Activated T-helper 1 cell treated with anti-CD3 and anti-CD28 coated beads, Interleukin-12 subunit alpha, Interleukin-12 subunit beta, Interleukin-2, Interleukin-4 antibody, amounts not matched to agents 30 ng/mL and 10 ng/mL and 1 ng/mL, durations not matched to agents 14 hours and 24 hours and 36 hours (primary cell): ENCODE results near the gene TMEM245. TPM values are rescaled to one million over a fixed set of nuclear protein-coding genes. Genes with fewer than 3 reads are reported as not detected.
"Not testable (repeated sequence)": the region's sequence is repeated elsewhere in the genome, so short reads cannot be mapped to it uniquely, and the experiment has no call there.

Experiments used
- DNase-seq: peaks from one replicate; pipeline ENCODE4 v3.0.0; 2021; ENCODE audit warnings: low spot score
- H3K27ac Mint-ChIP-seq: one replicate; pipeline ENCODE4 v1.8.0; 2021; ENCODE audit warnings: mild to moderate bottlenecking, mixed read lengths
- H3K27me3 Mint-ChIP-seq: one replicate; pipeline ENCODE4 v1.8.0; 2022; ENCODE audit warnings: mild to moderate bottlenecking, moderate library complexity, mixed read lengths; ENCODE audit not compliant: insufficient read depth
- H3K36me3 Mint-ChIP-seq: one replicate; pipeline ENCODE4 v1.8.0; 2021; ENCODE audit warnings: low read depth, mixed read lengths
- H3K4me1 Mint-ChIP-seq: one replicate; pipeline ENCODE4 v1.8.0; 2021; ENCODE audit warnings: low read depth, mixed read lengths
- H3K4me3 Mint-ChIP-seq: one replicate; pipeline ENCODE4 v1.8.0; 2021; ENCODE audit warnings: mild to moderate bottlenecking, moderate library complexity, mixed read lengths
- H3K9me3 Mint-ChIP-seq: one replicate; pipeline ENCODE4 v1.8.0; 2021; ENCODE audit warnings: mixed read lengths
- intact Hi-C: fragments of 100-400 bp; cut with micrococcal nuclease; formaldehyde crosslinking; loops from one replicate; pipeline ENCODE4 v1.15.1; 2024
- total RNA-seq: library from RNA; stranded (reverse); gene quantifications from 2 replicates; pipeline ENCODE4 v1.2.3, GENCODE V29; 2022

Gene TMEM245
- total RNA-seq, 1 donor from 2014 or later = 26.9 TPM

DNA sequence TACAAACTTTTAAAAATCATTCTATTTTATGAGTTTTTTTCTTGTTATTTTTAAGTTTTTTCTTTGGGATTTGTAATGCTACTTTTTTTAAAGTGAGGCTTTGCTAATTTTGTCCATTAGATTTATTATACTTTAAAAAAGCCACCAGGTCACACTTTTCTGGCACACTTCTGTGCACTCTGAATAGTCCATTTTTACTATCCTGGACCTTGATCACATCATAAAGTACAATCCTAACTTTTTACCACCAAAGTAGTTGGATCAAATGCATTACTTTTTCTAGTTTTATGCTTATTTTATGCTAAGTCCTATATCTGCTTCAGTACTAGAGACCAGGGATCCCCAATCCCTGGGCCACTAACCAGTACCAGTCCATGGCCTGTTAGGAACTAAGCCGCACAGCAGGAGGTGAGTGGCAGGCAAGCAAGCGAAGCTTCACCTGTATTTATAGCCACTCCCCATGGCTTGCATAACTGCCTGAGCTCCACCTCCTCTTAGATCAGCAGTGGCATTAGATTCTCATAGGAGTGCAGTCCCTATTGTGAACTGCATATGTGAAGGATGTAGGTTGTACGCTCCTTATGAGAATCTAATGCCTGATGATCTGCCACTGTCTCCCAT lies 31.3 kb upstream of the TMEM245 start:
- Mint-ChIP-seq H3K36me3 (no peaks in the 10 kb centered on the region), H3K9me3 (peaks cover 15% of the 10 kb centered on the region), H3K27me3 (peaks cover 8% of the 10 kb centered on the region), H3K4me1 (no peaks in the 10 kb centered on the region), H3K27ac (no peak overlapping the region), H3K4me3 (no peak overlapping the region)
- DNase-seq = no peak
- intact Hi-C loops = no loop called here

DNA sequence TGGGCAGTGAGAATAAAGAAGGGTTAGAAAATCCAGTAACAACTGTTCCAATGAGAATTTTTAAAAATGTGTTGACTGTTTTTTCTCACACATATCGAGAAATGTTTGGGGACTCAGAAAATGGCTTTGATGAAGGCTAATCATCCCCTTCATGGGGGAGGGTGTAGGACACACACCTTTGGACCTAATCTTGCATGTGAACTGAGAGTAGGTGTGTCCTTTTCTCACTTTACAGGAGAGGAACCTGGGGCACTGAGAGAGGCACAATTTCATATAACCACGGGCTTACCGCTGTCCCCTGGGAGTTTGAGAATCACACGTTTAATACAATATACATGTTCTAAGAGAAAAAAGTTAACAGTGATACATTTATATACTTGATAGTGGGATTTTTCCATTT lies 30.0 kb upstream of the TMEM245 start:
- no peak for DNase-seq
- no peaks in the 10 kb centered on the region for H3K4me1 Mint-ChIP-seq
- no peak overlapping the region for H3K4me3 Mint-ChIP-seq
- no peak overlapping the region for H3K27ac Mint-ChIP-seq
- no peaks in the 10 kb centered on the region for H3K36me3 Mint-ChIP-seq
- intact Hi-C loops = no loop called here
- peaks cover 11% of the 10 kb centered on the region for H3K27me3 Mint-ChIP-seq
- H3K9me3 Mint-ChIP-seq = peaks cover 15% of the 10 kb centered on the region

DNA sequence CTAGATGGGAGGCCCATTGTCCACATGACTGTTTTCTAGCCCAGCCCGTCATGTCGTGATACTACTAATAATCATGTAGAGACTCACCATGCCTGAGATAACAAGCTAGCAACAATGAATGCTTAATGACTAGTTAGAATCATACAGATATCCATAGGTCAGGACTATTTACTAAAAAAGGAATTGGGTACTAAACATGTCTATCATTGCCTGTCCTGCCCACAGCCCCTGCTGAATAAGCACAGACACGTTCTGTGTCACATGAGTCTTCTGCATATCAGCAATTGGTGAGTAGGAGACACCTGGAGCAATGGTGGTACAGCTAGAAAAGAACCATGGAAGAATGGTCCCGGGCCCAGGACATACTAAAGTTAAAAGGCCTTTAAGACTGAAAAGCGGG lies 29.3 kb upstream of the TMEM245 start:
- H3K9me3 Mint-ChIP-seq = peaks cover 9% of the 10 kb centered on the region
- H3K4me3 Mint-ChIP-seq = no peak overlapping the region
- intact Hi-C loops = no loop called here
- H3K27ac Mint-ChIP-seq = no peak overlapping the region
- peaks cover 2% of the 10 kb centered on the region for H3K4me1 Mint-ChIP-seq
- H3K27me3 Mint-ChIP-seq = peaks cover 11% of the 10 kb centered on the region
- no peaks in the 10 kb centered on the region for H3K36me3 Mint-ChIP-seq
- DNase-seq = no peak

DNA sequence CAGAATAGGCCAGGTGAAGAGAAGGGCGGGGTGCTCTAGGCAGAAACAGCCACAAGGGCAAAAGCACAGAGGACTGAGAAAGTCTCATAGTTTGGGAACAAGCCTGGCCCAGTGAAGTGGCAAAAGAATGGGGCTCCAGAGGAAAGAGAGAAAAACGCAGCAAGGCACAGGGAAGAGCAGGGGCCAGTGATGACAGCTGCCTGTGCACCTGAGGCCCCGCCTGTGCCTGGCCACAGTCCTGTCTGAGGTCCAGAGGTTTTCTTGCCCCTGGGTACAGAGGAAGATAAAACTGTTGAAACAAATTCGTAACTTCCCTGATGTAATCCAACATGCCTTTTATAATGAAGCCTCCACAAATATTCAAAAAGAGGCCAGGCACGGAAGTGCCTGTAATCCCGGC lies 25.3 kb upstream of the TMEM245 start:
- no peak for DNase-seq
- intact Hi-C loops = no loop called here
- peaks cover 7% of the 10 kb centered on the region for H3K4me1 Mint-ChIP-seq
- no peaks in the 10 kb centered on the region for H3K36me3 Mint-ChIP-seq
- no peak overlapping the region for H3K27ac Mint-ChIP-seq
- no peak overlapping the region for H3K4me3 Mint-ChIP-seq
- H3K9me3 Mint-ChIP-seq = no peaks in the 10 kb centered on the region
- H3K27me3 Mint-ChIP-seq = peaks cover 13% of the 10 kb centered on the region

DNA sequence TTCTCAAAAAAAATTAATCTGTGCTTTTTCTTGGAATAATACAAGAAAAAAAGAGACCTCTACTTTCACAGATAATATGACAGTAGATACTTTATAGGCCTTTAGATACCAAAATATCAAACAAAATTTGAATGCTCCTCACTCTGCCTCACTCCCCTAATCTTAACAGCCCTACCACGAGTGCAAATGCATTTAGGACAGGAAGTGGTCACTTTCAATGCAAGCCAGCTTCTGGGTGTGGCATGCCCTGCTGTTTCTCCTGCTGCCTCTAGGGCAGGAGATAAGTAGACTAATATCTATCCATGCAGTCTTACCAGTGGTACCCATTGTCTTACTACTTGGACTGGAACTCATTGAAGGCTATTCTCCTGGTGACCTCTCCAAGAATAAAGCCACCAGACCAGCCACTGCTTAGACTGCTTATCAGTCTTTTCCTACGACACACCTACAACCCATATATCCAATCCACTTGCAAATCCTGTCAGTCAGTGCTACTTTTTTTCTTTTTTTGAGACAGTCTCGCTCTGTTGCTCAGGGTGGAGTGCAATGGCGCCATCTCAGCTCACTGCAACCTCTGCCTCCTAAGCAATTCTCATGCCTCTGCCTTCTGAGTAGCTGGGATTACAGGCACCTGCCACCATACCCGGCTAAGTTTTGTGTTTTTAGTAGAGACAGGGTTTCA lies 24.3 kb upstream of the TMEM245 start:
- no peak for DNase-seq
- H3K4me3 Mint-ChIP-seq = no peak overlapping the region
- no peaks in the 10 kb centered on the region for H3K9me3 Mint-ChIP-seq
- peaks cover 7% of the 10 kb centered on the region for H3K4me1 Mint-ChIP-seq
- H3K27ac Mint-ChIP-seq = no peak overlapping the region
- intact Hi-C loops = no loop called here
- H3K27me3 Mint-ChIP-seq = peaks cover 8% of the 10 kb centered on the region
- no peaks in the 10 kb centered on the region for H3K36me3 Mint-ChIP-seq

DNA sequence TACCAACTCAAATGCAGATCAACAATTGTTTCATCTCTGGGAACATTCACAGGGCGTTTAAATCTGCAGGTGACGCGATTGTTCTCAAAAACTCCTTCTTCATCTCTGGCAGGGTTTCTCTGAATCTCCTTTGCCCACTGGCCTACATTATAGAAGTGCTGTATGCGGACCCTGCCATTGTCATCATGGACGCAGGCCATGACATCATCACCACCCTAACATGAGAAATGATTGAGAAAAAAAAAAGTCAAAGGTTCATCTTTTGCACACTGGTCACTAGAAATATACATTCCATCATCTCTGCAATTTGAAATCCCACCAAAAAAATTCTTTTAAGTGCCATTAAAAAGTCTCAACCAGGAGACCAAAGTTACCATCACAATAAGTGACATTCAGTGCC lies 21.6 kb upstream of the TMEM245 start:
- Mint-ChIP-seq H3K36me3 (no peaks in the 10 kb centered on the region), H3K4me1 (peaks cover 7% of the 10 kb centered on the region), H3K9me3 (no peaks in the 10 kb centered on the region), H3K27ac (no peak overlapping the region), H3K4me3 (no peak overlapping the region), H3K27me3 (peaks cover 15% of the 10 kb centered on the region)
- intact Hi-C loops = no loop called here
- no peak for DNase-seq

DNA sequence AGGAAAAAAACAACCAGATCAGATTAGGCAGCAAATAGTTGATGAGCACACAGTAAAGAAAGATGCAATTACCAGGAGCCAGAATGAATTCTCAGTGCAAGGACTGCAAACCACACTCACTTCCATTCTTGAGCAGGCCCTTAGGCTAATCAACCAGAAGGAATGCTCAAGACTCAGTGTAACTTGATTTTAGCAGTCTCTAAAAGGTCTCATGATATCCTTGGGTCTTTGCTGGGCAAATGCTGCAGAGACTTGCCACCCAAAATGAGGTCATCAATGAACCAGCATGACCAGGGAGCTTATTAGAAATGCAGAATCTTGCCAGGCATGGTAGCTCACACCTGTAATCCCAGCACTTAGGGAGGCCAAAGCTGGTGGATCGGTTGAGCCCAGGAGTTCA lies 20.1 kb upstream of the TMEM245 start:
- Mint-ChIP-seq H3K27me3 (peaks cover 15% of the 10 kb centered on the region), H3K36me3 (no peaks in the 10 kb centered on the region), H3K4me1 (peaks cover 7% of the 10 kb centered on the region), H3K27ac (no peak overlapping the region), H3K9me3 (no peaks in the 10 kb centered on the region), H3K4me3 (no peak overlapping the region)
- intact Hi-C loops = no loop called here
- no peak for DNase-seq

DNA sequence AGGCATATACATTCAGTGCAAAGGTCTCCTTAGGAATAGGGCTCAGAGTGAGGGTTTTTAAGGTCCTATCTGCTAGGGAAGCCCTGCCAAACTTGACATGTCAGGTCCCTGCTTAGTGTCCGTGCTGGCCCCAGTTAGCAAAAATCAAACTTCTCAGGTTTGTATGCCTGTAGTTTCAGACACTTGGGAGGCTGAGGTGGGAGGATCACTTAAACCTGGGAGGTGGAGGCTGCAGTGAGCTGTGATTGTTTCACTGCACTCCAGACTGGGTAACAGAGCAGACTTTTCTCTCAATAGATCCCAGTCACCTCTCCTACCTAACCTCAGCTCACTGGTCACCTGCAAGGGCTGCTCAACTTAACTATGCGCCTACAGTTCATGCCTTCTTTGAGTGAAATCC lies 18.7 kb upstream of the TMEM245 start:
- no peak overlapping the region for H3K4me3 Mint-ChIP-seq

DNA sequence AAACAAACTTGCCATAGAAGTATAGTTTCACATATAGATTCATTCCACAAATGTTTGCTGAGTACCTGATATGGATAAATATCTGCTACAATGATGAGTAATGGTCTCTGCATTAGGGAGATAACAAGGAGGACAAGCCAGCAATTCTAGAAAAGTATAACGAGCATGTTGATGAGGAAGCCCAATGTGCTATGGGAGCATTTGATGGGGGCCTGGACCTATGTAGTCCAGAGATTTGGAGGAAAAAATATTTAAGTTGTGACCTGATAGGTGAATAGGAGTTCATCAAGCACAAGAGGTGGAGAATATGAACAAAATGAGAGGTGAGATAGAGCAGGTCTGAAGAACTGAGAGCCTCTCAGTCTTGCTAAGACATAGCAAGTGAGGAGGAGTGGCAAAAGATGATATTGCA lies 14.4 kb upstream of the TMEM245 start:
- no peaks in the 10 kb centered on the region for H3K4me1 Mint-ChIP-seq

More for the DNA sequence above, 18.7 kb upstream of the TMEM245 start:
- Mint-ChIP-seq H3K4me1 (no peaks in the 10 kb centered on the region), H3K36me3 (no peaks in the 10 kb centered on the region), H3K9me3 (no peaks in the 10 kb centered on the region), H3K27ac (no peak overlapping the region), H3K27me3 (peaks cover 17% of the 10 kb centered on the region)
- no peak for DNase-seq
- intact Hi-C loops = no loop called here

DNA sequence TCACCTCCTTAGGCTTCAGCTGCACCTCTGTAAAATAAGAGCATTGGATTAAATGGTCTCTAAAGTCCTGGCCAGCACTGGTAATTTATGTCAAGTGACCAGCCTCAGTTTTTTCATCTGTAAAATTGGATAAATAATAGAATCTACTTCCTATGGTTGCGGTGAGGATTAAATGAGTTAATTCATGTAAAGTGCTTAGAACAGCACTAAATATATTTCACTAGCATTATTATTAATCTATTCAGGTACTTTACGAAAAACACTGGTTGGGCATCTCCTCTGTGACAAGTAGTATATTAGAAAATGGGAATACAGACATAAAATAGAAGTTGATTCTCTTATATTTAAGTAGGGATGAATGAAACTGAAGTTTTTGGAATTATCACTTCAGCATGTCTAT lies 13.8 kb upstream of the TMEM245 start:
- Mint-ChIP-seq H3K27ac (no peak overlapping the region), H3K4me3 (no peak overlapping the region), H3K27me3 (peaks cover 18% of the 10 kb centered on the region), H3K36me3 (no peaks in the 10 kb centered on the region), H3K4me1 (no peaks in the 10 kb centered on the region), H3K9me3 (no peaks in the 10 kb centered on the region)
- DNase-seq = no peak
- intact Hi-C loops = no loop called here

More for the DNA sequence above, 14.4 kb upstream of the TMEM245 start:
- H3K36me3 Mint-ChIP-seq = no peaks in the 10 kb centered on the region
- H3K9me3 Mint-ChIP-seq = no peaks in the 10 kb centered on the region
- no peak overlapping the region for H3K27ac Mint-ChIP-seq
- intact Hi-C loops = no loop called here
- DNase-seq = no peak
- no peak overlapping the region for H3K4me3 Mint-ChIP-seq
- peaks cover 18% of the 10 kb centered on the region for H3K27me3 Mint-ChIP-seq

DNA sequence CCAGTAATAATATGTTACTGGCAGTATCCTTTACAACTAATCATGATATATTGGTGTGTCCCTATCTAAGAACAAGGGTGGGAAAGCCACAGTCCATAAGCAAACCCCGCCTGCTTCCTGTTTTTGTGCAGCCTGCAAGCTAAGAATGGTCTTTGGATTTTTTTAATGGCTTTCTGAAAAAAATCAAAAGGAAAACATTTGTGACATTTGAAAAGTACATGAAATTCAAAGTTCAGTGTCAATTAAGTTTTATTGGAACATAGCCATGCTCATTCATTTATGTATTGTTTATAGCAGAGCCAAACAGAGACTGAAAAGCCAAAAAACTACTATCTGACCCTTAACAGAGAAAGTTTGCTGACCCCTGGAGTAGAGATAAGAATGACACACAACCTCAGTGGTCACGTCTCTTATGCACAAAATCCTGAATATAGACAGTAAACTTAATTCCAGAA lies 12.8 kb upstream of the TMEM245 start:
- Mint-ChIP-seq H3K4me3 (no peak overlapping the region), H3K9me3 (no peaks in the 10 kb centered on the region), H3K27me3 (peaks cover 18% of the 10 kb centered on the region), H3K27ac (no peak overlapping the region), H3K4me1 (no peaks in the 10 kb centered on the region), H3K36me3 (no peaks in the 10 kb centered on the region)
- DNase-seq = no peak
- intact Hi-C loops = no loop called here

DNA sequence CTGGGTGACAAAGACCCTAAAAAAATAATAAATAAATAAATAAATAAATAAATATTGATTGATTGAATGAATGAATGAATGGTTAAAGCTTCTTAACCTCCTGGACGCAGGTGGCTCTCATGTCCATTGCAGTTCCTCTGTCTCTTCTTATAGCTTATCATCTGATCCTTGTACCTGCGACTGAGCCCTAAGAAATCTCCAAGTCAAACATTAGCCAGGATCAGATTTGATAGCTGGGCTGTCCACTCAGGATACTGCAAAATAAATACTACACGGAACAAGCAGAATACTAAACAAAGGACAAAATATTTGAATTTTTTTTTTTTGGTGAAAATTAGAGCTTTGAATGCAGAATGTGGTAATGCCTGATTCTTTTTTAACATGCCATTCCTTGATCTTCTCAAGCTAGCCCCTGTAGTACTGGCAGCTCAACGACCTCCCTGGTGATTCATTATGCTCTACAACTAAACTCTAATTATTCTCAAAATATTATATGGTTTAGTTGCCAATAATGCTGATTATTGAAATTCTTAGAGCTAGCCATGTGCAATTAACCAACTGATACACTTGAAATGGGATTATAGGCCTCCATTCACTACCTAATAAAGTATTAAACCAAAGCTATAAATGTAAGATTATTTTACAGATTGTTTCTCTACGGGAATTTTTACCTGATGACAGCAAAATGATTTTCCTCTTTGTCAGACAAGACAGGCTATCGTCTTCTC lies 9.9 kb upstream of the TMEM245 start:
- Mint-ChIP-seq H3K4me3 (no peak overlapping the region), H3K9me3 (no peaks in the 10 kb centered on the region), H3K27me3 (peaks cover 12% of the 10 kb centered on the region), H3K4me1 (no peaks in the 10 kb centered on the region), H3K36me3 (no peaks in the 10 kb centered on the region), H3K27ac (no peak overlapping the region)
- DNase-seq = no peak
- intact Hi-C loops = no loop called here

DNA sequence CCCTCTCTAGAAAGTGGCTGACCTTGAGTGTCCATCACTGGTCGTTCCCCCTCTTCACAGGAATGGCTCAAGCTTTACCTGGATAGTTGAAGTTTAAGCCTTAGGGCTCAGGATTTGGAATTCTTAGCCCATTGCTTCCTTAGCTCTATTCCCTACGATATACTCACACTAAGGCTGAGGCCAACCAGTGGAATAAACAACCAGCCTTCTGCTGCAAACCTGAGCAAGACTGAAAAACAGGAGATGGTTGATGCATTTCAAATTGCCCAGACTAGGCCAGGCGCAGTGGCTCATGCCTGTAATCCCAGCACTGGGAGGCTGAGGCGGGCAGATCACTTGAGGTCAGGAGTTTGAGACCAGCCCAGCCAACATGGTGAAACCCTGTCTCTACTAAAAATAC lies 6.9 kb upstream of the TMEM245 start:
- H3K27me3 Mint-ChIP-seq = peaks cover 10% of the 10 kb centered on the region

More for the DNA sequence above, 6.9 kb upstream of the TMEM245 start:
- H3K9me3 Mint-ChIP-seq, DNase-seq, H3K36me3 Mint-ChIP-seq, intact Hi-C loops, H3K4me1 Mint-ChIP-seq, H3K4me3 Mint-ChIP-seq, H3K27ac Mint-ChIP-seq: not testable (repeated sequence)
